Fibroblast of lung (primary cell): Measurements from ENCODE around the gene KLHL3.

Experiments used
- EZH2 ChIP-seq: IDR thresholded peaks from 2 replicates; pipeline ENCODE4 v1.5.1; 2012; ENCODE audit warnings: low read length, control low read depth, mild to moderate bottlenecking; ENCODE audit errors: missing control alignments
- TF ChIP-seq, protein P1 (sequence below), 2 donors: IDR thresholded peaks in 1 of 2; conservative IDR thresholded peaks in 1 of 2; 1 replicate in 1 of 2; 2 replicates in 1 of 2; pipeline ENCODE4 v1.5.1; 2011 to 2012; ENCODE audit warnings: low read length in 2 of 2, control low read depth in 1 of 2, inconsistent platforms in 1 of 2, low read depth in 1 of 2, mild to moderate bottlenecking in 1 of 2

- no peak for TF ChIP-seq EZH2
- TF ChIP-seq, protein P1, sequence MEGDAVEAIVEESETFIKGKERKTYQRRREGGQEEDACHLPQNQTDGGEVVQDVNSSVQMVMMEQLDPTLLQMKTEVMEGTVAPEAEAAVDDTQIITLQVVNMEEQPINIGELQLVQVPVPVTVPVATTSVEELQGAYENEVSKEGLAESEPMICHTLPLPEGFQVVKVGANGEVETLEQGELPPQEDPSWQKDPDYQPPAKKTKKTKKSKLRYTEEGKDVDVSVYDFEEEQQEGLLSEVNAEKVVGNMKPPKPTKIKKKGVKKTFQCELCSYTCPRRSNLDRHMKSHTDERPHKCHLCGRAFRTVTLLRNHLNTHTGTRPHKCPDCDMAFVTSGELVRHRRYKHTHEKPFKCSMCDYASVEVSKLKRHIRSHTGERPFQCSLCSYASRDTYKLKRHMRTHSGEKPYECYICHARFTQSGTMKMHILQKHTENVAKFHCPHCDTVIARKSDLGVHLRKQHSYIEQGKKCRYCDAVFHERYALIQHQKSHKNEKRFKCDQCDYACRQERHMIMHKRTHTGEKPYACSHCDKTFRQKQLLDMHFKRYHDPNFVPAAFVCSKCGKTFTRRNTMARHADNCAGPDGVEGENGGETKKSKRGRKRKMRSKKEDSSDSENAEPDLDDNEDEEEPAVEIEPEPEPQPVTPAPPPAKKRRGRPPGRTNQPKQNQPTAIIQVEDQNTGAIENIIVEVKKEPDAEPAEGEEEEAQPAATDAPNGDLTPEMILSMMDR (conservative IDR thresholded peaks at IDR 0.05 in 1 of 2, IDR thresholded peaks at IDR 0.05 in 1 of 2; ENCODE audit: low read depth in 1 of 2, low read length in 2 of 2), result no peak
Measured at GRCh38 chr5:137724251-137724650, 11.6 kb downstream of the KLHL3 start.
